ENCODE data around the gene HNRNPF.
"Not testable (repeated sequence)": the region's sequence is repeated elsewhere in the genome, so short reads cannot be mapped to it uniquely, and the experiment has no call there.

The HNRNPF gene

GRCh38 chr10:43396061-43396927, 12.7 kb downstream of the HNRNPF start:
- peak; percentile 75 for DNase-seq

GRCh38 chr10:43395571-43396060, 13.4 kb downstream of the HNRNPF start:
- DNase-seq = no peak

GRCh38 chr10:43394868-43395267, 14.1 kb downstream of the HNRNPF start:
- DNase-seq = no peak

- no peak for DNase-seq
Measured at GRCh38 chr10:43393606-43394360, 15.2 kb downstream of the HNRNPF start.

GRCh38 chr10:43393186-43393585, 15.8 kb downstream of the HNRNPF start:
- DNase-seq = not testable (repeated sequence)

GRCh38 chr10:43392748-43393147, 16.2 kb downstream of the HNRNPF start:
- no peak for DNase-seq

GRCh38 chr10:43391496-43391895, 17.5 kb downstream of the HNRNPF start:
- no peak for DNase-seq

- DNase-seq = peak; percentile 47
Measured at GRCh38 chr10:43390759-43391158, 18.2 kb downstream of the HNRNPF start.

- no peak for DNase-seq
Measured at GRCh38 chr10:43390333-43390732, 18.7 kb downstream of the HNRNPF start.

GRCh38 chr10:43389867-43390266, 19.1 kb downstream of the HNRNPF start:
- no peak for DNase-seq

- no peak for DNase-seq
Measured at GRCh38 chr10:43387678-43388032, 21.3 kb downstream of the HNRNPF start.

GRCh38 chr10:43386981-43387677, 21.9 kb downstream of the HNRNPF start:
- no peak for DNase-seq

- no peak for DNase-seq
Measured at GRCh38 chr10:43386549-43386948, 22.4 kb downstream of the HNRNPF start.

- no peak for DNase-seq
Measured at GRCh38 chr10:43385412-43386004, 23.5 kb downstream of the HNRNPF start.

- no peak for DNase-seq
Measured at GRCh38 chr10:43384252-43385221, 24.4 kb downstream of the HNRNPF start.

GRCh38 chr10:43383204-43383971, 25.6 kb downstream of the HNRNPF start:
- DNase-seq = no peak

- peak; percentile 49 for DNase-seq
Measured at GRCh38 chr10:43380610-43381222, 28.3 kb downstream of the HNRNPF start.

GRCh38 chr10:43377424-43377883, 31.5 kb downstream of the HNRNPF start:
- no peak for DNase-seq

- no peak for DNase-seq
Measured at GRCh38 chr10:43376828-43377423, 32.1 kb downstream of the HNRNPF start.
